Keratinocyte (primary cell): Measurements from ENCODE around the gene CXXC5. TPM values are rescaled to one million over a fixed set of nuclear protein-coding genes. Genes with fewer than 3 reads are reported as not detected.

ENCODE experiments used
- DNase-seq: peaks from one replicate; pipeline ENCODE4 v3.0.0-alpha.2; 2011; ENCODE audit warnings: low read depth, missing footprints, low spot score
- FAIRE-seq: peaks from 2 replicates; lab custom pipeline; 2011; peaks lifted over from hg19 to GRCh38; lab: Jason Lieb, UNC
- H2AFZ ChIP-seq: 2 replicates; pipeline ENCODE4 v1.6.0; 2012; ENCODE audit warnings: low read length, control low read depth, inconsistent platforms; ENCODE audit not compliant: control insufficient read depth
- H3K27ac ChIP-seq: 2 replicates; pipeline ENCODE4 v1.5.1; 2011; ENCODE audit warnings: low read length; ENCODE audit not compliant: control insufficient read depth, insufficient read depth
- H3K27me3 ChIP-seq: 3 replicates; pipeline ENCODE4 v1.6.0; 2011; ENCODE audit warnings: low read length; ENCODE audit not compliant: control insufficient read depth, insufficient read depth; ENCODE audit errors: extremely low read depth
- H3K36me3 ChIP-seq, 2 experiments: 2 replicates in 1 of 2; 3 replicates in 1 of 2; pipeline ENCODE4 v1.5.1; 2011; ENCODE audit warnings: low read length in 2 of 2, mild to moderate bottlenecking in 1 of 2; ENCODE audit not compliant: control insufficient read depth in 2 of 2, insufficient read depth in 2 of 2; ENCODE audit errors: extremely low read depth in 1 of 2
- H3K4me1 ChIP-seq: 3 replicates; pipeline ENCODE4 v1.5.1; 2011; ENCODE audit warnings: low read length; ENCODE audit not compliant: control insufficient read depth, insufficient read depth; ENCODE audit errors: extremely low read depth
- H3K4me2 ChIP-seq: 3 replicates; pipeline ENCODE4 v1.6.0; 2011; ENCODE audit warnings: low read depth, low read length; ENCODE audit not compliant: control insufficient read depth, insufficient read depth; ENCODE audit errors: extremely low read depth
- H3K4me3 ChIP-seq, 3 experiments: fragments of 200-600 bp in 1 of 3; sonication (generic) in 1 of 3; 2 replicates in 2 of 3; 3 replicates in 1 of 3; pipeline ENCODE4 v1.5.1; 2011 to 2016; ENCODE audit warnings: low read length in 3 of 3, mild to moderate bottlenecking in 3 of 3, control low read depth in 2 of 3, inconsistent platforms in 1 of 3, low read depth in 1 of 3, mixed read lengths in 1 of 3, mixed run types in 1 of 3, moderate library complexity in 1 of 3; ENCODE audit not compliant: control insufficient read depth in 2 of 3, insufficient read depth in 2 of 3; ENCODE audit errors: extremely low read depth in 1 of 3
- H3K79me2 ChIP-seq: 2 replicates; pipeline ENCODE4 v1.6.0; 2012; ENCODE audit warnings: low read length; ENCODE audit not compliant: control insufficient read depth, insufficient read depth
- H3K9ac ChIP-seq: 3 replicates; pipeline ENCODE4 v1.6.0; 2011; ENCODE audit warnings: low read length; ENCODE audit not compliant: control insufficient read depth, insufficient read depth; ENCODE audit errors: extremely low read depth
- H3K9me1 ChIP-seq: 3 replicates; pipeline ENCODE4 v1.6.0; 2011; ENCODE audit warnings: low read length; ENCODE audit not compliant: control insufficient read depth, insufficient read depth; ENCODE audit errors: extremely low read depth
- H3K9me3 ChIP-seq: 2 replicates; pipeline ENCODE4 v1.5.1; 2012; ENCODE audit warnings: low read depth, low read length; ENCODE audit not compliant: control insufficient read depth
- H4K20me1 ChIP-seq: 3 replicates; pipeline ENCODE4 v1.6.0; 2011; ENCODE audit warnings: low read length; ENCODE audit not compliant: control insufficient read depth, insufficient read depth; ENCODE audit errors: extremely low read depth
- EZH2 ChIP-seq: IDR thresholded peaks from one replicate; pipeline ENCODE4 v1.6.1; 2012; ENCODE audit warnings: inconsistent platforms, mild to moderate bottlenecking, low read length, moderate library complexity
- dilution Hi-C: fragments of 300-500 bp; cut with MboI; formaldehyde crosslinking; loops from one replicate; pipeline ENCODE4 v1.7.0; 2020; ENCODE audit warnings: low sequenced_read_pairs; ENCODE audit not compliant: extremely low pct_ligation_motif_present
- polyA plus RNA-seq, 5 experiments: library from polyadenylated mRNA; depleted of rRNA in 3 of 5; stranded (reverse) in 3 of 5; stranded (forward) in 1 of 5; unstranded in 1 of 5; fragments of >200 nt; gene quantifications; 1 replicate in 1 of 5; 2 replicates in 3 of 5; 3 replicates in 1 of 5; pipeline versions ENCODE4 v1.2.1 to v1.2.3, GENCODE V29; 2011 to 2012; ENCODE audit warnings: missing spikeins in 2 of 5, low read depth in 1 of 5, low replicate concordance in 1 of 5
- TF ChIP-seq, protein P1 (sequence below), 3 experiments: IDR thresholded peaks in 1 of 3; conservative IDR thresholded peaks in 1 of 3; optimal IDR thresholded peaks in 1 of 3; 2 replicates in 2 of 3; 3 replicates in 1 of 3; pipeline versions ENCODE3 to v1.5.1; 2011; ENCODE audit warnings: low read length in 3 of 3, mild to moderate bottlenecking in 3 of 3, moderate library complexity in 2 of 3, control low read depth in 1 of 3, inconsistent platforms in 1 of 3; ENCODE audit not compliant: insufficient read depth in 2 of 3; ENCODE audit errors: extremely low read depth in 1 of 3

The CXXC5 gene
- polyA plus RNA-seq, 1 donor (not counting 4 experiments of a cell fraction or from before 2014, with no cell fraction given) = 1.0 TPM

GRCh38 chr5:139638736-139639618 is 9.2 kb upstream of the CXXC5 start:
- H3K4me3 ChIP-seq = no peak overlapping the region
- no peaks in the 10 kb centered on the region for H3K27me3 ChIP-seq
- H3K27ac ChIP-seq = no peak overlapping the region
- H3K9me3 ChIP-seq = no peaks in the 10 kb centered on the region
- peaks cover 25% of the 10 kb centered on the region for H3K4me1 ChIP-seq
- FAIRE-seq = no peak
- no peaks in the 10 kb centered on the region for H3K79me2 ChIP-seq
- dilution Hi-C loops = no loop called here
- H4K20me1 ChIP-seq = peaks cover 4% of the 10 kb centered on the region
- DNase-seq = no peak
- TF ChIP-seq, protein P1, sequence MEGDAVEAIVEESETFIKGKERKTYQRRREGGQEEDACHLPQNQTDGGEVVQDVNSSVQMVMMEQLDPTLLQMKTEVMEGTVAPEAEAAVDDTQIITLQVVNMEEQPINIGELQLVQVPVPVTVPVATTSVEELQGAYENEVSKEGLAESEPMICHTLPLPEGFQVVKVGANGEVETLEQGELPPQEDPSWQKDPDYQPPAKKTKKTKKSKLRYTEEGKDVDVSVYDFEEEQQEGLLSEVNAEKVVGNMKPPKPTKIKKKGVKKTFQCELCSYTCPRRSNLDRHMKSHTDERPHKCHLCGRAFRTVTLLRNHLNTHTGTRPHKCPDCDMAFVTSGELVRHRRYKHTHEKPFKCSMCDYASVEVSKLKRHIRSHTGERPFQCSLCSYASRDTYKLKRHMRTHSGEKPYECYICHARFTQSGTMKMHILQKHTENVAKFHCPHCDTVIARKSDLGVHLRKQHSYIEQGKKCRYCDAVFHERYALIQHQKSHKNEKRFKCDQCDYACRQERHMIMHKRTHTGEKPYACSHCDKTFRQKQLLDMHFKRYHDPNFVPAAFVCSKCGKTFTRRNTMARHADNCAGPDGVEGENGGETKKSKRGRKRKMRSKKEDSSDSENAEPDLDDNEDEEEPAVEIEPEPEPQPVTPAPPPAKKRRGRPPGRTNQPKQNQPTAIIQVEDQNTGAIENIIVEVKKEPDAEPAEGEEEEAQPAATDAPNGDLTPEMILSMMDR (optimal IDR thresholded peaks at IDR 0.05 in 1 of 3, IDR thresholded peaks at IDR 0.05 in 1 of 3, conservative IDR thresholded peaks at IDR 0.05 in 1 of 3; ENCODE audit: extremely low read depth in 1 of 3, insufficient read depth in 2 of 3, low read length in 3 of 3) = no peak
- no peak for TF ChIP-seq EZH2
- no peak overlapping the region for H3K9ac ChIP-seq
- H3K4me2 ChIP-seq = no peak overlapping the region
- H2AFZ ChIP-seq = no peak overlapping the region
- no peaks in the 10 kb centered on the region for H3K9me1 ChIP-seq
- H3K36me3 ChIP-seq = no peaks in the 10 kb centered on the region

GRCh38 chr5:139639619-139640380 is 8.3 kb upstream of the CXXC5 start:
- H3K4me3 ChIP-seq = no peak overlapping the region
- no peaks in the 10 kb centered on the region for H3K9me3 ChIP-seq
- H2AFZ ChIP-seq = no peak overlapping the region
- H3K4me2 ChIP-seq = no peak overlapping the region
- dilution Hi-C loops = no loop called here
- H4K20me1 ChIP-seq = peaks cover 4% of the 10 kb centered on the region
- no peak overlapping the region for H3K9ac ChIP-seq
- FAIRE-seq (no peak), DNase-seq (no peak)
- H3K9me1 ChIP-seq = no peaks in the 10 kb centered on the region
- no peak for TF ChIP-seq EZH2
- TF ChIP-seq, protein P1 (optimal IDR thresholded peaks at IDR 0.05 in 1 of 3, IDR thresholded peaks at IDR 0.05 in 1 of 3, conservative IDR thresholded peaks at IDR 0.05 in 1 of 3; ENCODE audit: extremely low read depth in 1 of 3, insufficient read depth in 2 of 3, low read length in 3 of 3) = no peak
- H3K79me2 ChIP-seq = no peaks in the 10 kb centered on the region
- no peak overlapping the region for H3K27ac ChIP-seq
- H3K27me3 ChIP-seq = no peaks in the 10 kb centered on the region
- no peaks in the 10 kb centered on the region for H3K36me3 ChIP-seq
- H3K4me1 ChIP-seq = peaks cover 25% of the 10 kb centered on the region
